Stimulated activated CD8-positive, alpha-beta memory T cell treated with anti-CD3 and anti-CD28 coated beads, Interleukin-4, amount 100 ng/mL, for 4 hours (primary cell): ENCODE data around the gene UBE3D.
"Not testable (repeated sequence)": the region's sequence is repeated elsewhere in the genome, so short reads cannot be mapped to it uniquely, and the experiment has no call there.

Experiments
- DNase-seq, 2 donors: peaks; one replicate each; pipeline ENCODE4 v3.0.0-alpha.2; 2020; ENCODE audit warnings: low read depth in 2 of 2, low spot score in 1 of 2

UBE3D gene

DNA sequence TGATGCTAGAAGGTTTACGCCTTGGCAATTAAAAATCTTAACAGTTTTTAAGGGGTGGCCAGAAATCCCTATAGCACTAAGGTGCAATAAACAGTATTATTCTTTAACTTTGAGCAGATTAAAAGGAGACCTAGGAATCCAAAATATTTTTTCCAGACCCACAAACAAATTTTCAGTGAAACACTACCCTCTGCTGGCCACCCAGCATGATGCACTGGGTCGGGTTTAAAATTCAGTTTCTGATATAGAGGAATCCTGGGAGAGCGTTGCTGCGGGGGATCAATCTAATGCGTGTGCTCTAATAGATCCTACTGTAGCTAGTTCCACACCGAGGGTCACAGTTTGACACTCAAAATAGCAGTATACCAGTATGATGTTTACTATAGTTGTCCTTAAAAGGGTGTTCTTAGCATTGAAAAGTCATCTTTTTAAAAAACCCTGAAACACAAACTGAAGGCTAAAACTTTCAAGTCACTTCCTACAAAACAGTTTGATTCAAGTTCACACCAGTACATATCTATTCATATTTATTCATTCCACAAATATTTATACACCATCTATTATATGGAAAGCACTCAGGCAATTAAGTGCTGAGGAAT is 10.2 kb downstream of the UBE3D start:
- DNase-seq: no peak

GRCh38 chr6:83053678-83054077 is 12.0 kb downstream of the UBE3D start:
- no peak for DNase-seq

GRCh38 chr6:83051377-83052172 is 14.1 kb downstream of the UBE3D start:
- no peak for DNase-seq

GRCh38 chr6:83047065-83047754 is 18.4 kb downstream of the UBE3D start:
- no peak for DNase-seq

DNA sequence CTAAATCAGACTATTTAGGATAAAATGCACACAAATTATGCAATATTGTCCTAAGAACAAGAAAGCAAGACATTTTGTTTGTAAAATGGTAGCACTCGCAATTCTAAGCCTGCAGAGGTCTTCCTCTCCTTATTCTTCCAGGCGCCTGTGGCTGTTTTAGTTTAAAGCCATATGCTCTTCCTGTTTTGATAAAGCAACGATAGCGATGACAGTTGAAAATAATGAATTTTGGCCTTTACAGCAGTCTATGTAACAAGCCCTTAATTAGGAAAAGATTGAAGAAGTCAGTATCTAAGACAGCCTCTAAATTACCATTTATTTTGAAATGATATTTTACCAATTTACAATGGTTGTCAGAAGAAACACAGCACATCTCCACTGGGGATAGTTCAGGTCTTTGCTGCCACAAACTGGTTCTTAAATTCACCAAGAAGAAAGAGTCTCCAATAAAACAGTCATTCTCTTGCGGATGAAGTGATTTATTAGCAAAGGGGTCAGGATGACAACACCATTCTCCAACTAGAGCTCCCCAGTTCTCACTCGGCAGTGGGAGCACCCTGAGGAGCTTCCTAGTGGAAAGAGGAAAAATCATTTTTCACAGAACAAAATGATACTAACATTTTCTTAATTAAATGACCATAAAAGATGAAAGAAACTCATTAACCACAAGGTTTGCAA is 21.4 kb downstream of the UBE3D start:
- no peak for DNase-seq

- DNase-seq: no peak
These were observed 23.1 kb downstream of the UBE3D start for GRCh38 chr6:83042467-83043053.

DNA sequence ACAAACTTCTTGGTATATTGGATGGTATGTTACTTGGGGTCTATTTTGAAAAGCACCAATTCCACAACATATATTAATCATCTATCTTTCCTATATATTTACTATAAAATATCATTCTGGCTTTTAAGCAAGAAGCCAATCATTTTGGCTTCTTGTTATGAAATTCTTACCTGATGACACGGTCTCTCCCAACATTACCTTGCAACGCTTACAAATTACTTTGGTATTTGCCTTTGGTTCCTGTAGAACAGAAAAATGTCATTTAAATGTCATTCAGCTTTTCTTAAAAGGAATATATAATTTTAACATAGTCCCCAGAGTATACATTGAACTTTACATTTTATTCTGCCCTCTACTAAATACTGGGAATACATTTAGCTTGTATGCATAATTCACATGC is 27.4 kb downstream of the UBE3D start:
- no peak for DNase-seq

GRCh38 chr6:83031689-83032088 is 34.0 kb downstream of the UBE3D start:
- DNase-seq: no peak

DNA sequence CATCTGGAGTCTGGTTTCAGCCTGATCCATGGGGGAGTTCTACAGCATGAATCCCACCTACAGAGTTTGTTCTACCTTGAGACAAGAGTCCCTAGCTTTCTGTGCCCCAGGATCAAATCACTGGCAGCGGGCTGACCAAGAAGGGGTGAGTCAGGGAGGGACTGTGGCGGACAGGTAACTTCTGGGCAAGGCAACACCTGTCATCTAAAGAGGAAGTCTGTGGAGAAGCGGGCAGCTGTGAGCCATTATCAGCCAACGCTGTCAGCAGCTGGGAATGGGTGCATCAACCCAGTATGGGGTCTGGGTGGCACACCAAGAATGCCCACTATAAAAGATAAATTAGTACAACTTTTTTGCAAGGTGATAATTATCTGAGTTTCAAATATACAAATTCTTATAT is 45.9 kb downstream of the UBE3D start:
- no peak for DNase-seq

- not testable (repeated sequence) for DNase-seq
These were observed 54.5 kb downstream of the UBE3D start for GRCh38 chr6:83011131-83011530.

DNA sequence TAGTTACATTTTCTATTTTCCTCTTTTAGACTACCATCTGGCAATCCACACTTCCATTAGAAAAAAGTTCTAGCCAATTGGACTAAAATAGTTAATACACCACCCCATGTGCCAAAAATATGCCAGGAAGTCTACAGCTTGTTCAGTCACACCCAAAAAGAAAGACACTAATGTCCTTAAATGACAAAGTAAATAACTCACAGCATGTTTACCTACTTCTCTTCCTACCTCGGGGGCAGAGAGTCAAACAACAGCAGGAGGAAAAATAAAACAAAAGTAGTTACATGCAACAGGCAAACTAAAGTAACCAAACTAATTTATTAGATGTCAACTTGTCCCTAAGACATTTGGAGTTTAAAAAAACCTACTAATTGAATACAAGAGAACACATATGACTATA is 57.0 kb downstream of the UBE3D start:
- no peak for DNase-seq

GRCh38 chr6:83006270-83006905 is 59.3 kb downstream of the UBE3D start:
- DNase-seq: no peak

GRCh38 chr6:82996156-82996555 is 69.5 kb downstream of the UBE3D start:
- no peak for DNase-seq

- no peak for DNase-seq
These were observed 70.6 kb downstream of the UBE3D start for GRCh38 chr6:82995066-82995465.

DNA sequence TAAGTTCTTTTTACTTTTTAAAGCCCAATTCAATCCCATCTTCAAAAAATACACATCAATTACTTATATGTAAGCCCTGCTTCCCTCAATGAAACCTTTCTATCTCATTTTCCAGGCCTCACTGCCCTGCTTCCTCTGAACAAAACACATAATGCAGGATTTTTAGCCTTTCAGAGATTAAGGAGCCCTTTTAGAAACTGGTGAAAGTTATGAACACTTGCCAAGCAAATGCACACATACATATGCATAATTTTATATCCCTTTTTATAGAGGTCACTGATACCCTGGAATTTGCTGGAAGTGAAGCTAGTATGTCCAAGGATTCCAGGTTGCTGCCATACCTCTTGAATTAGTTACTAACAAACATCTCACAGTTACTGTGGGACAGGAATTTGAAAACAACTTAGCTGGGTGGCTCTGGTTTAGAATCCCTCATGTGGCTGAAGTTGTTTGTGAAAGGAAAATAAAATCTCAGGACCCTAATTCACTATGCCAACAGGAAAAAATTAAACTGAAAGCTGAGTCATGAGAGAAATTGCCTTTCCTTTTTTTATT is 75.8 kb downstream of the UBE3D start:
- no peak for DNase-seq

- DNase-seq: no peak
These were observed 76.7 kb downstream of the UBE3D start for GRCh38 chr6:82988930-82989351.

GRCh38 chr6:82987951-82988350 is 77.7 kb downstream of the UBE3D start:
- no peak for DNase-seq

GRCh38 chr6:82987416-82987815 is 78.2 kb downstream of the UBE3D start:
- no peak for DNase-seq

DNA sequence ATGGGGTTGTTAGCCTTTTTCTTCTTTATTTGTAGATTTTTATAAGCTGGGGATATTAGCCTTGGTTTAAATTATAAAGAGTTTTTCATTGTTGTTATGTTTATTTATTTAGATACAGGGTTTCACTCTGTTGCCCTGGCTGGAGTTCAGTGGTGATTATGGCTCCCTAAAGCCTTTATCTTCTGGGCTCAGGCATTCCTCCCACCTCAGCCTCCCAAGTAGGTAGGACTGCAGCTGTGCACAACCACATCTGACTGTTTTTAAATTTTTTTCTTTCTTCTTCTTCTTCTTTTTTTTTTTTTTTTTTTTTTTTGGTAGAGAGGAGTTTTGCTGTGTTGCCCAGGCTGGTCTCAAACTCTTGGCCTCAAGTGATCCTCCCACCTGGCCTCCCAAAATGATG is 80.9 kb downstream of the UBE3D start:
- no peak for DNase-seq

- no peak for DNase-seq
These were observed 85.6 kb downstream of the UBE3D start for GRCh38 chr6:82980086-82980485.

DNA sequence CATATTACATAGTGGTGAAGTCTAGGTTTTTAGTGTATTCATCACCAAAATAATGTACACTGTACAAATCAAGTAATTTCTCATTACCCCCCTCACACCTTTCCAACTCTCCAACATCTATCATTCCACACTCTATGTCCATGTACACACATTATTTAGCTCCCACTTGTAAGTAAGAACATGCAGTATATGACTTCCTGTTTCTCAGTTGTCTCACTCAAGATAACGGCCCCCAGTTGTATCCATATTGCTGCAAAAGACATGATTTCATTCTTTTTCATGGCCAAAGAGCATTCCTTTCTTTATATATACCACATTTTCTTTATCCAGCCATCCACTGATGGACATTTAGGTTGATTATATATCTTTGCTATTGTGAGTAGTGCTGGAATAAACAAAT is 86.0 kb downstream of the UBE3D start:
- no peak for DNase-seq
